ENCODE results near the gene CDIPT.

Gene CDIPT

DNA sequence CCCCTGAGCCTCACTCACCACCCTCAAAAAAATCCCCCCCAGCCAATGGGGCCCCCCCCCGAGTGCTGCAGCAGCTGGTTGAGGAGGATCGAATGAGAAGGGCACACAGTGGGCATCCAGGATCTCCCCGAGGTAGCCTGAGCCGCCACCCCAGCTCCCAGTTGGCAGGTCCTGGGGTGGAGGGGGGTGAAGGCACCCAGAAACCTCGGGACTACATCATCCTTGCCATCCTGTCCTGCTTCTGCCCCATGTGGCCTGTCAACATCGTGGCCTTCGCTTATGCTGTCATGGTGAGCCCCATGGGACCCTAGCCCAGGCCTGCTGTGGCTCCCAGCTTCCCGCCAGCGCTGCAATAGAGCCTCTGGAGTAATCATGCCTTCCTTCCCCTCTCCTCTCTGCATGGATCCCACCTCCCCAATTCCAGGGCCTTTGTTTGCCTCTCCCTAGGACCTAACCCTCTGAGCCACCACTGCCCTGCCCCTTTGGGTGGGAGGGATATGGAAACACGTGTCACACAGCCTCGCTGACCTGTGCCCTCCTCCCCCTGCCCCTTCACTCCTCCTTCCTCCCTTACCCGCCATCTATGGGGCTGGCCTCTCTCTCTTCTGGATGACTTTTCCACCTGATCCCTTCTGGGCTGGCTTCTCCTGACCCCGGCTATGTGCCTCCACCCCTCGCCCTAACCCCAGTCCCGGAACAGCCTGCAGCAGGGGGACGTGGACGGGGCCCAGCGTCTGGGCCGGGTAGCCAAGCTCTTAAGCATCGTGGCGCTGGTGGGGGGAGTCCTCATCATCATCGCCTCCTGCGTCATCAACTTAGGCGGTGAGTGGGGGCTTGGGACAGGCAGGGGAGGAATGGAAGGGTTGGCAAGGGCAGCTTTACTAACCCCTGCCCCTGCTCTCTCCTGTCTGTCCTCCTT lies 49.1 kb downstream of the CDIPT start:
- no peak overlapping the region for H2AFZ ChIP-seq (ENCODE audit: low read depth, low read length)
- H3K27me3 ChIP-seq (ENCODE audit: insufficient read depth, low read length): no peaks in the 10 kb centered on the region
- peak overlapping the region; percentile 83 for H3K4me3 ChIP-seq (ENCODE audit: low read length)
- no peaks in the 10 kb centered on the region for H3K9me3 ChIP-seq (ENCODE audit: low read length)
- H3K4me1 ChIP-seq (ENCODE audit: insufficient read depth, low read length): peaks cover 59% of the 10 kb centered on the region
- H3K36me3 ChIP-seq (ENCODE audit: insufficient read depth, low read length): peaks cover 21% of the 10 kb centered on the region

DNA sequence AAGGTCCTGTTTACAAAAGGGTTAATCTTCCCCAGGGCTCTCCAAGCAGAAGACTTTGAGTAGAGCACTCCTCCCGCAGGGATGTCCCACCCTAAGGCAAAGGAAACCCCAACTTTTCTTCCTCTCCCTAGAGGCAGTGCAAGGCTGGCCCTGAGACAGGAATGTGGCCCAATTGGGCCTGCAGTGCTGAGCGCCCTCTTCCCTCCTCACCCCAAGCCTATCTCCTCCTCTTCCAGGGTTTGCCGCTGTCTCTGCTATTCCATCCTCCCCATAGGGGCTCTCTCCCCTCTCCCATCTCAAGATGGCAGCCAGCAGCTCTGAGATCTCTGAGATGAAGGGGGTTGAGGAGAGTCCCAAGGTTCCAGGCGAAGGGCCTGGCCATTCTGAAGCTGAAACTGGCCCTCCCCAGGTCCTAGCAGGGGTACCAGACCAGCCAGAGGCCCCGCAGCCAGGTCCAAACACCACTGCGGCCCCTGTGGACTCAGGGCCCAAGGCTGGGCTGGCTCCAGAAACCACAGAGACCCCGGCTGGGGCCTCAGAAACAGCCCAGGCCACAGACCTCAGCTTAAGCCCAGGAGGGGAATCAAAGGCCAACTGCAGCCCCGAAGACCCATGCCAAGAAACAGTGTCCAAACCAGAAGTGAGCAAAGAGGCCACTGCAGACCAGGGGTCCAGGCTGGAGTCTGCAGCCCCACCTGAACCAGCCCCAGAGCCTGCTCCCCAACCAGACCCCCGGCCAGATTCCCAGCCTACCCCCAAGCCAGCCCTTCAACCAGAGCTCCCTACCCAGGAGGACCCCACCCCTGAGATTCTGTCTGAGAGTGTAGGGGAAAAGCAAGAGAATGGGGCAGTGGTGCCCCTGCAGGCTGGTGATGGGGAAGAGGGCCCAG lies 50.0 kb downstream of the CDIPT start:
- H2AFZ ChIP-seq (ENCODE audit: low read depth, low read length): no peak overlapping the region
- no peaks in the 10 kb centered on the region for H3K9me3 ChIP-seq (ENCODE audit: low read length)
- H3K4me3 ChIP-seq (ENCODE audit: low read length): peak overlapping the region; percentile 83
- H3K36me3 ChIP-seq (ENCODE audit: insufficient read depth, low read length): peaks cover 18% of the 10 kb centered on the region
- H3K27me3 ChIP-seq (ENCODE audit: insufficient read depth, low read length): no peaks in the 10 kb centered on the region
- peaks cover 68% of the 10 kb centered on the region for H3K4me1 ChIP-seq (ENCODE audit: insufficient read depth, low read length)

DNA sequence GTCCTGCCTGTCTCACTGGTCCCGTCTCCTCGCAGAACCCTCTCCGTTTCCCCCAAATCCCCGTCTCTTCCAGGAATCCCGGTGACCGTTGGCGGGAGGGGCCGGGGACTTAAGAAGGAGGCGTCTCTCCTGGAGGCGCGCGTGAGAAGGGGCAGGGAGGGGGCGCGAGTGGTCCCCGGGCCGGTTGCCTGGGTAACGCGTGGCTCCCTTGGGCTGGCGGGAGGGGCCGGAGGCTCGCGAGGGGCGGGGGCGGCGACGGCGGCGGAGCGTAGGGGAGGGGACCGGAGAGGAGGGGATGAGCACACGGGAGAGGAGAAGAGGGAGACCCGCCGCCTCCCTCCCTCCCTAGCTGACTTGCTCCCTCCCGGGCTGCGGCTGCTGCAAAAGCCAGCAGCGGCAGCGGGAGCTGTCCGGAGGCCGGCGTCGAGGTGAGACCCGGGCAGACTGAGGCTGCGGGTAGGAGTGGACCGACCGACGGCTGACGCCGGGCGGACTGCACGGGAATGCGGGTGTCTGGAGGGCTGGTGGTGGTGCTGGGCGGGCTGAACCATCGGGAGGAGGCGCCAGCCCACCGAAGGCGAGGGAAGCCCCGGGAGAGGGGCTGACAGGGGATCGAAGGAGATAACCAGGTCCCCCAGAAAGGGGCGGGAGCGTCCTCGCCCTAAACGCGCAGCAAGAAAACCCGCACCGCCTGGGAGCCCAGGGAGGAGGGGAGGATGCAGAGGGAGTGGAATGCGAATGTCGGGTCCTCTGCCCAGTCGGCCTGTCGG lies 50.9 kb downstream of the CDIPT start, which contains the start of gene PRRT2:
PRRT2 (plus strand) TSS at position 298 of the 770 bp plus-strand sequence. CDS start 862 bp downstream, outside the sequence.
- Histone ChIP-seq H3K27me3 (ENCODE audit: insufficient read depth, low read length) (no peaks in the 10 kb centered on the region), H3K36me3 (ENCODE audit: insufficient read depth, low read length) (peaks cover 16% of the 10 kb centered on the region), H3K9me3 (ENCODE audit: low read length) (no peaks in the 10 kb centered on the region), H2AFZ (ENCODE audit: low read depth, low read length) (no peak within 1 kb of the TSS), H3K4me3 (ENCODE audit: low read length) (peak within 1 kb of the TSS; percentile 83), H3K4me1 (ENCODE audit: insufficient read depth, low read length) (peaks cover 66% of the 10 kb centered on the region)

- Histone ChIP-seq H3K27me3 (ENCODE audit: insufficient read depth, low read length) (no peaks in the 10 kb centered on the region), H3K36me3 (ENCODE audit: insufficient read depth, low read length) (peaks cover 16% of the 10 kb centered on the region), H3K4me1 (ENCODE audit: insufficient read depth, low read length) (peaks cover 62% of the 10 kb centered on the region), H3K4me3 (ENCODE audit: low read length) (peak overlapping the region; percentile 83), H3K9me3 (ENCODE audit: low read length) (no peaks in the 10 kb centered on the region), H2AFZ (ENCODE audit: low read depth, low read length) (no peak overlapping the region)
These were observed 51.7 kb downstream of the CDIPT start for GRCh38 chr16:29811170-29811895.

- Histone ChIP-seq H3K27me3 (ENCODE audit: insufficient read depth, low read length) (no peaks in the 10 kb centered on the region), H3K36me3 (ENCODE audit: insufficient read depth, low read length) (peaks cover 16% of the 10 kb centered on the region), H2AFZ (ENCODE audit: low read depth, low read length) (no peak overlapping the region), H3K4me3 (ENCODE audit: low read length) (peak overlapping the region; percentile 83), H3K9me3 (ENCODE audit: low read length) (no peaks in the 10 kb centered on the region), H3K4me1 (ENCODE audit: insufficient read depth, low read length) (peaks cover 62% of the 10 kb centered on the region)
These were observed 52.3 kb downstream of the CDIPT start for GRCh38 chr16:29810699-29811169.

GRCh38 chr16:29809850-29810698 lies 53.0 kb downstream of the CDIPT start:
- Histone ChIP-seq H3K36me3 (ENCODE audit: insufficient read depth, low read length) (peaks cover 16% of the 10 kb centered on the region), H3K27me3 (ENCODE audit: insufficient read depth, low read length) (no peaks in the 10 kb centered on the region), H3K4me3 (ENCODE audit: low read length) (peak overlapping the region; percentile 83), H2AFZ (ENCODE audit: low read depth, low read length) (no peak overlapping the region), H3K9me3 (ENCODE audit: low read length) (no peaks in the 10 kb centered on the region), H3K4me1 (ENCODE audit: insufficient read depth, low read length) (peaks cover 56% of the 10 kb centered on the region)

DNA sequence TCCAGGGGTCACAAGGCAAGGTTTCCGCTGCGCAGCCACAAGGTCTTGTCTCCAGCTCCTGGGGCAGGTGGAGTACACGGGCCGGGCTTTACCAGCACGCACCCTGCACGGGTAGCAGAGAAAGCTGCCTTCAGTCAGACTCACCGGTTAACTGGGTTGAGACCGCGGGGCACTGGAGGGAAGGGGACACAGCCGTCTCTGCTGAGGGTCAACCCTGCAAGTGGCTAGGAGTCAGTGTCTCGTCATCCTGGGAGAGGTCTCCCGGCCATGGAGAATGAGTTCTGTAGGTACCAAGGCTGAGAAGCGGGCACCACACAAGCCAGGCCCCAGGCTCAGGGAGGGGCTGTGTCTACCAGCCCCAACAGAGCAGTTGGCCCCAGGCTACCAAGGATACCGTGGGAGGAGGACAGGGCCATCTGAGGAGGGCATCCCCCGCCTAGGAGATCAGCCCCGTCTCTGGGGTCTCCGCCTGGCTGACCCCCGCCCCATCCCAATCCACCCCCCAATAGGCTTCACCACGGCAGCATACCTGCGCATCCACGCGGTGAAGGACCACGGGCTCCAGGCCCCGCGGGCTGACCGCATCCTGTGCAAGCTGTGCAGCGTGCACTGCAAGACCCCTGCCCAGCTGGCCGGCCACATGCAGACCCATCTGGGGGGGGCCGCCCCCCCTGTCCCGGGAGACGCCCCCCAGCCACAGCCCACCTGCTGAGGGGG lies 53.8 kb downstream of the CDIPT start:
- no peaks in the 10 kb centered on the region for H3K9me3 ChIP-seq (ENCODE audit: low read length)
- no peak overlapping the region for H2AFZ ChIP-seq (ENCODE audit: low read depth, low read length)
- H3K4me3 ChIP-seq (ENCODE audit: low read length): no peak overlapping the region
- H3K36me3 ChIP-seq (ENCODE audit: insufficient read depth, low read length): peaks cover 16% of the 10 kb centered on the region
- H3K4me1 ChIP-seq (ENCODE audit: insufficient read depth, low read length): peaks cover 56% of the 10 kb centered on the region
- H3K27me3 ChIP-seq (ENCODE audit: insufficient read depth, low read length): no peaks in the 10 kb centered on the region
